ENCODE measurements around the gene MAP3K7CL.

MAP3K7CL gene

DNA sequence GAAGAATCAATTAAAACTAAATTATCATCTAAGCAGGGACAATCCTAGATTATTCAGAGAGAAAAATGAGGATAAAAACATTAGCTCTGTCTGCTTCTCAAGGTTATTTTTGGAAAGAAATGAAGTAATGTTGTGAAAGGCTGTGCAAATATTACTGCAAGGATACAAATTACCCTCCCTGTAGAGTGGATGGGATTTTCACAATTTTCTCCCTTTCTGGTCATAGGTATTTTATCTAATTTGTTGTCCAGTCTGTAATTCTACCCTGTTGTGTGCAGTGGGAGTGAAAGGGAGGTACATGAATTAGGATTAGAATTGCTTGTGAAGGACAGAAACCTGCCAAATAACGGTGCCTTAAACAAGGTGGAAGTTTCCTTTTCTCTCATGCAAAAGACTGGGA, 54.7 kb downstream of the MAP3K7CL start:
- Histone ChIP-seq H3K9me3 (ENCODE audit: control insufficient read depth in 1 of 2, low read length in 2 of 2) (no peaks in the 10 kb centered on the region), H3K4me3 (ENCODE audit: low read depth in 1 of 2, low read length in 2 of 2) (no peak overlapping the region), H3K27ac (ENCODE audit: low read length) (no peak overlapping the region), H3K27me3 (ENCODE audit: low read depth, low read length) (no peaks in the 10 kb centered on the region), H3K4me1 (ENCODE audit: control insufficient read depth in 1 of 2, insufficient read depth in 2 of 2, low read length in 2 of 2) (peaks cover 5 to 17% of the 10 kb centered on the region in 2 donors), H3K36me3 (ENCODE audit: control insufficient read depth in 1 of 2, insufficient read depth in 2 of 2, low read length in 2 of 2) (peaks cover 0 to 4% of the 10 kb centered on the region in 2 donors)

- Histone ChIP-seq H3K27me3 (ENCODE audit: low read depth, low read length) (no peaks in the 10 kb centered on the region), H3K4me3 (ENCODE audit: low read depth in 1 of 2, low read length in 2 of 2) (no peak overlapping the region), H3K9me3 (ENCODE audit: control insufficient read depth in 1 of 2, low read length in 2 of 2) (no peaks in the 10 kb centered on the region), H3K27ac (ENCODE audit: low read length) (no peak overlapping the region), H3K36me3 (ENCODE audit: control insufficient read depth in 1 of 2, insufficient read depth in 2 of 2, low read length in 2 of 2) (peaks cover 0 to 4% of the 10 kb centered on the region in 2 donors), H3K4me1 (ENCODE audit: control insufficient read depth in 1 of 2, insufficient read depth in 2 of 2, low read length in 2 of 2) (peaks cover 5 to 17% of the 10 kb centered on the region in 2 donors)
Measured at GRCh38 chr21:29185633-29186032, 55.2 kb downstream of the MAP3K7CL start.

DNA sequence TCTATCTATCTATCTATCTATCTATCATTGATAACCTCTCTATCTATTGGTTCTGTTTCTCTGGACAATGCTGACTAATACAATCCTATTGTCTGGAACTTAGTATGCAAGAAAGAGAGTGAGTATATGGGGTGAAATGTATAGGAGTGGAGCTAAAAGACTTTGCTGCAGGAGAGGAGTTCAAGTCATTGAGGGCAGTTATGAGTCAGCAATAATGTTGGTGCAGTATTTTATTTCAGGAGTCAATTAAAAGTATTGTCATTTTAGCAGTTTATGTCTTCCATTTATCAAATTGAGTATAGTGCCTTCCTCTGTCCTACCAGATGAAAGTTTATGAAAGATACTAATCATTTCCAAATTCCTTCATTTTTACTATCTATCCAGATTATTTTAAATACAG, 55.8 kb downstream of the MAP3K7CL start:
- H3K4me1 ChIP-seq (ENCODE audit: control insufficient read depth in 1 of 2, insufficient read depth in 2 of 2, low read length in 2 of 2) = peaks cover 5 to 17% of the 10 kb centered on the region in 2 donors
- peaks cover 0 to 4% of the 10 kb centered on the region in 2 donors for H3K36me3 ChIP-seq (ENCODE audit: control insufficient read depth in 1 of 2, insufficient read depth in 2 of 2, low read length in 2 of 2)
- no peak overlapping the region for H3K27ac ChIP-seq (ENCODE audit: low read length)
- no peak overlapping the region for H3K4me3 ChIP-seq (ENCODE audit: low read depth in 1 of 2, low read length in 2 of 2)
- H3K27me3 ChIP-seq (ENCODE audit: low read depth, low read length) = no peaks in the 10 kb centered on the region
- H3K9me3 ChIP-seq (ENCODE audit: control insufficient read depth in 1 of 2, low read length in 2 of 2) = no peaks in the 10 kb centered on the region

- H3K9me3 ChIP-seq (ENCODE audit: control insufficient read depth in 1 of 2, low read length in 2 of 2) = no peaks in the 10 kb centered on the region
- H3K27me3 ChIP-seq (ENCODE audit: low read depth, low read length) = no peaks in the 10 kb centered on the region
- H3K4me3 ChIP-seq (ENCODE audit: low read depth in 1 of 2, low read length in 2 of 2) = no peak overlapping the region
- H3K36me3 ChIP-seq (ENCODE audit: control insufficient read depth in 1 of 2, insufficient read depth in 2 of 2, low read length in 2 of 2) = no peaks in the 10 kb centered on the region
- peak overlapping the region; percentile 25 for H3K27ac ChIP-seq (ENCODE audit: low read length)
- H3K4me1 ChIP-seq (ENCODE audit: control insufficient read depth in 1 of 2, insufficient read depth in 2 of 2, low read length in 2 of 2) = peaks cover 5 to 11% of the 10 kb centered on the region in 2 donors
Measured at GRCh38 chr21:29187944-29188343, 57.5 kb downstream of the MAP3K7CL start.

GRCh38 chr21:29189353-29189752, 58.9 kb downstream of the MAP3K7CL start:
- Histone ChIP-seq H3K36me3 (ENCODE audit: control insufficient read depth in 1 of 2, insufficient read depth in 2 of 2, low read length in 2 of 2) (no peaks in the 10 kb centered on the region), H3K4me3 (ENCODE audit: low read depth in 1 of 2, low read length in 2 of 2) (no peak overlapping the region), H3K27me3 (ENCODE audit: low read depth, low read length) (no peaks in the 10 kb centered on the region), H3K27ac (ENCODE audit: low read length) (no peak overlapping the region), H3K4me1 (ENCODE audit: control insufficient read depth in 1 of 2, insufficient read depth in 2 of 2, low read length in 2 of 2) (peaks cover 0 to 6% of the 10 kb centered on the region in 2 donors), H3K9me3 (ENCODE audit: control insufficient read depth in 1 of 2, low read length in 2 of 2) (no peaks in the 10 kb centered on the region)

DNA sequence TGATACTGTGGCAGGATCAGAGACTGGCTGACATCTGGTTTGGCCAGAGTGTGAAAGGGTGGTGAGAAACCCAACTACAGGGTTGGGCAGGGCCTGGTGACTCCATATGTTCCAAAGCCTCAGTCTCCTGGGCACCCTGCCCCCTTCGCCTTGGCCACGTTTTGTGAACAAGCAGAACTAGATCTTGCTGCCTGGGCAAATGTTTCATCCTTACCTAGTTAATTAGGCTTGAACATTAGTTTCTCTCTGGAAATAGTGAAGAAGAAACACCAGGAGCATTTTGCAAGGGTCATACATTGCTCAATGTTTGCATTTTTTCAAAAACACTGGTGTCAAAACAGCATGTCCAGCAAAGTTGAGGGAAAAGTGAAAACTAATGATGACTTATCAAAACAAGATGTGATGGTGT, 60.5 kb downstream of the MAP3K7CL start:
- no peaks in the 10 kb centered on the region for H3K36me3 ChIP-seq (ENCODE audit: control insufficient read depth in 1 of 2, insufficient read depth in 2 of 2, low read length in 2 of 2)
- no peak overlapping the region for H3K27ac ChIP-seq (ENCODE audit: low read length)
- no peak overlapping the region for H3K4me3 ChIP-seq (ENCODE audit: low read depth in 1 of 2, low read length in 2 of 2)
- H3K27me3 ChIP-seq (ENCODE audit: low read depth, low read length) = no peaks in the 10 kb centered on the region
- no peaks in the 10 kb centered on the region for H3K9me3 ChIP-seq (ENCODE audit: control insufficient read depth in 1 of 2, low read length in 2 of 2)
- peaks cover 0 to 6% of the 10 kb centered on the region in 2 donors for H3K4me1 ChIP-seq (ENCODE audit: control insufficient read depth in 1 of 2, insufficient read depth in 2 of 2, low read length in 2 of 2)

DNA sequence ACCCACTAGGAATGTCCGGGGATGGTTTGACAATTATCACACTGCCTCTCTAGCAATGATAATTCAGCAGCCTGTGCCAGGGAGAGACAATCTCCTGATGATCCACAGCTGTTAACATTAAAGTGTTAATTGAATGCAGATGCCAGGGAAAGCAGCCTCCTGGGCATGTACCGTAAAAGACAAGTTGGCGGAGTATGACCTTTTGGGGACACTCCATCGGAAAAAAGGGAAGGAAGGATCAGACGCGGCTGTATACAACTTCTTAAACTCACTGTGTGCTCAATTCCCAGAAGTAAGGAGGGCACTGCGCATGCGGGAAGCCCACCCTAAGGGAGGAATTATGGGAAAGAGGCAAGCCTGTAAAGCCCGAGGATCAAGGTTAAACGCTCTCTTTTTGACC, 62.6 kb downstream of the MAP3K7CL start:
- H3K4me3 ChIP-seq (ENCODE audit: low read depth in 1 of 2, low read length in 2 of 2) = no peak overlapping the region
- H3K27me3 ChIP-seq (ENCODE audit: low read depth, low read length) = no peaks in the 10 kb centered on the region
- H3K9me3 ChIP-seq (ENCODE audit: control insufficient read depth in 1 of 2, low read length in 2 of 2) = no peaks in the 10 kb centered on the region
- H3K27ac ChIP-seq (ENCODE audit: low read length) = peak overlapping the region; percentile 3
- no peaks in the 10 kb centered on the region for H3K36me3 ChIP-seq (ENCODE audit: control insufficient read depth in 1 of 2, insufficient read depth in 2 of 2, low read length in 2 of 2)
- peaks cover 0 to 6% of the 10 kb centered on the region in 2 donors for H3K4me1 ChIP-seq (ENCODE audit: control insufficient read depth in 1 of 2, insufficient read depth in 2 of 2, low read length in 2 of 2)

- no peaks in the 10 kb centered on the region for H3K9me3 ChIP-seq (ENCODE audit: control insufficient read depth in 1 of 2, low read length in 2 of 2)
- H3K36me3 ChIP-seq (ENCODE audit: control insufficient read depth in 1 of 2, insufficient read depth in 2 of 2, low read length in 2 of 2) = no peaks in the 10 kb centered on the region
- H3K4me1 ChIP-seq (ENCODE audit: control insufficient read depth in 1 of 2, insufficient read depth in 2 of 2, low read length in 2 of 2) = peaks cover 0 to 6% of the 10 kb centered on the region in 2 donors
- no peaks in the 10 kb centered on the region for H3K27me3 ChIP-seq (ENCODE audit: low read depth, low read length)
- no peak overlapping the region for H3K4me3 ChIP-seq (ENCODE audit: low read depth in 1 of 2, low read length in 2 of 2)
- no peak overlapping the region for H3K27ac ChIP-seq (ENCODE audit: low read length)
Measured at GRCh38 chr21:29193901-29194300, 63.5 kb downstream of the MAP3K7CL start.

GRCh38 chr21:29194342-29194741, 63.9 kb downstream of the MAP3K7CL start:
- Histone ChIP-seq H3K27ac (ENCODE audit: low read length) (no peak overlapping the region), H3K4me1 (ENCODE audit: control insufficient read depth in 1 of 2, insufficient read depth in 2 of 2, low read length in 2 of 2) (peaks cover 0 to 6% of the 10 kb centered on the region in 2 donors), H3K9me3 (ENCODE audit: control insufficient read depth in 1 of 2, low read length in 2 of 2) (no peaks in the 10 kb centered on the region), H3K36me3 (ENCODE audit: control insufficient read depth in 1 of 2, insufficient read depth in 2 of 2, low read length in 2 of 2) (no peaks in the 10 kb centered on the region), H3K27me3 (ENCODE audit: low read depth, low read length) (no peaks in the 10 kb centered on the region), H3K4me3 (ENCODE audit: low read depth in 1 of 2, low read length in 2 of 2) (no peak overlapping the region)

GRCh38 chr21:29194847-29195246, 64.4 kb downstream of the MAP3K7CL start:
- H3K27me3 ChIP-seq (ENCODE audit: low read depth, low read length) = no peaks in the 10 kb centered on the region
- no peak overlapping the region for H3K4me3 ChIP-seq (ENCODE audit: low read depth in 1 of 2, low read length in 2 of 2)
- H3K4me1 ChIP-seq (ENCODE audit: control insufficient read depth in 1 of 2, insufficient read depth in 2 of 2, low read length in 2 of 2) = peaks cover 0 to 6% of the 10 kb centered on the region in 2 donors
- H3K27ac ChIP-seq (ENCODE audit: low read length) = peak overlapping the region; percentile 89
- H3K9me3 ChIP-seq (ENCODE audit: control insufficient read depth in 1 of 2, low read length in 2 of 2) = no peaks in the 10 kb centered on the region
- no peaks in the 10 kb centered on the region for H3K36me3 ChIP-seq (ENCODE audit: control insufficient read depth in 1 of 2, insufficient read depth in 2 of 2, low read length in 2 of 2)

GRCh38 chr21:29195981-29196669, 65.7 kb downstream of the MAP3K7CL start:
- H3K9me3 ChIP-seq (ENCODE audit: control insufficient read depth in 1 of 2, low read length in 2 of 2) = peaks cover 0 to 6% of the 10 kb centered on the region in 2 donors
- peak overlapping the region; percentile 40 to 43 for H3K4me3 ChIP-seq (ENCODE audit: low read depth in 1 of 2, low read length in 2 of 2)
- no peaks in the 10 kb centered on the region for H3K36me3 ChIP-seq (ENCODE audit: control insufficient read depth in 1 of 2, insufficient read depth in 2 of 2, low read length in 2 of 2)
- H3K27ac ChIP-seq (ENCODE audit: low read length) = peak overlapping the region; percentile 89
- no peaks in the 10 kb centered on the region for H3K27me3 ChIP-seq (ENCODE audit: low read depth, low read length)
- peaks cover 0 to 6% of the 10 kb centered on the region in 2 donors for H3K4me1 ChIP-seq (ENCODE audit: control insufficient read depth in 1 of 2, insufficient read depth in 2 of 2, low read length in 2 of 2)

All from muscle layer of duodenum (tissue), 2 donors.